H1 (cell line): ENCODE measurements around the gene SLC22A31. TPM values are rescaled to one million over a fixed set of nuclear protein-coding genes. Genes with fewer than 3 reads are reported as not detected.

Experiments
- CTCF ChIA-PET: fragments of 300-600 bp; sonication (Branson Sonifier 250); formaldehyde crosslinking; loops from one replicate; lab custom pipeline; 2021; ENCODE audit not compliant: partially characterized antibody; lab: Charles Lee
- POLR2A ChIA-PET: fragments of 300-600 bp; sonication (Branson Sonifier 250); formaldehyde crosslinking; loops from one replicate; lab custom pipeline; 2021; ENCODE audit warnings: inconsistent platforms; ENCODE audit not compliant: partially characterized antibody; lab: Charles Lee
- DNase-seq, 2 experiments: peaks; one replicate each; pipeline versions ENCODE4 v3.0.0 to v3.0.0-alpha.2; 2010 to 2022; ENCODE audit warnings: low spot score in 2 of 2, low read depth in 1 of 2, mixed read lengths in 1 of 2
- FAIRE-seq: peaks from 2 replicates; lab custom pipeline; 2011; peaks lifted over from hg19 to GRCh38; lab: Jason Lieb, UNC
- H2AFZ ChIP-seq: 2 replicates; pipeline ENCODE4 v1.8.1; 2012; ENCODE audit warnings: low read length, inconsistent platforms
- H2AK5ac ChIP-seq: 2 replicates; pipeline ENCODE4 v1.6.1; 2013; ENCODE audit warnings: low read depth, low read length
- H2BK120ac ChIP-seq: replicated peaks from 2 replicates; pipeline ENCODE3; 2013; ENCODE audit warnings: low read depth, low read length, inconsistent platforms
- H2BK12ac ChIP-seq: 2 replicates; pipeline ENCODE4 v1.6.1; 2013; ENCODE audit warnings: low read depth, low read length
- H2BK15ac ChIP-seq: 2 replicates; pipeline ENCODE4 v1.6.1; 2013; ENCODE audit warnings: low read length
- H2BK20ac ChIP-seq: 2 replicates; pipeline ENCODE4 v1.6.1; 2013; ENCODE audit warnings: low read length
- H2BK5ac ChIP-seq: 2 replicates; pipeline ENCODE4 v1.6.1; 2013; ENCODE audit warnings: low read depth, low read length
- H3K14ac ChIP-seq: 2 replicates; pipeline ENCODE4 v1.6.1; 2013; ENCODE audit warnings: inconsistent platforms; ENCODE audit not compliant: insufficient read length
- H3K18ac ChIP-seq: 2 replicates; pipeline ENCODE4 v1.6.1; 2013; ENCODE audit warnings: low read length; ENCODE audit errors: extremely low read depth
- H3K23ac ChIP-seq: 2 replicates; pipeline ENCODE4 v1.6.1; 2013; ENCODE audit warnings: inconsistent platforms; ENCODE audit not compliant: insufficient read length
- H3K23me2 ChIP-seq: 2 replicates; pipeline ENCODE4 v1.6.1; 2013; ENCODE audit warnings: low read depth, low read length
- H3K27ac ChIP-seq: 2 replicates; pipeline ENCODE4 v1.6.1; 2011; ENCODE audit warnings: low read depth, low read length, inconsistent platforms
- H3K27me3 ChIP-seq, 4 experiments: replicated peaks in 1 of 4; 1 replicate in 1 of 4; 2 replicates in 3 of 4; pipeline versions ENCODE4 v1.6.1 to v1.8.1; 2011 to 2013; ENCODE audit warnings: low read length in 3 of 4, mild to moderate bottlenecking in 3 of 4, inconsistent platforms in 2 of 4, mixed read lengths in 2 of 4, moderate library complexity in 1 of 4; ENCODE audit not compliant: control insufficient read depth in 3 of 4, insufficient read depth in 3 of 4; ENCODE audit errors: extremely low read depth in 1 of 4
- H3K36me3 ChIP-seq, 4 experiments: 2 replicates each; pipeline versions ENCODE4 v1.6.1 to v1.8.1; 2011 to 2013; ENCODE audit warnings: mild to moderate bottlenecking in 4 of 4, low read length in 3 of 4, moderate library complexity in 2 of 4, control low read depth in 1 of 4, inconsistent platforms in 1 of 4; ENCODE audit not compliant: insufficient read depth in 4 of 4, control insufficient read depth in 2 of 4
- H3K4ac ChIP-seq: replicated peaks from 2 replicates; pipeline ENCODE3; 2013; ENCODE audit warnings: low read length, low read depth, mixed read lengths, inconsistent platforms; ENCODE audit not compliant: insufficient read length
- H3K4me1 ChIP-seq, 4 experiments: replicated peaks in 1 of 4; 1 replicate in 1 of 4; 2 replicates in 3 of 4; pipeline versions ENCODE4 v1.6.1 to v1.8.1; 2011 to 2013; ENCODE audit warnings: low read length in 3 of 4, inconsistent platforms in 2 of 4, mixed read lengths in 1 of 4; ENCODE audit not compliant: insufficient read depth in 4 of 4, control insufficient read depth in 3 of 4
- H3K4me2 ChIP-seq, 2 experiments: 2 replicates each; pipeline versions ENCODE4 v1.6.1 to v1.8.1; 2011 to 2013; ENCODE audit warnings: low read depth in 2 of 2, low read length in 2 of 2, control low read depth in 1 of 2, inconsistent platforms in 1 of 2, mild to moderate bottlenecking in 1 of 2; ENCODE audit not compliant: insufficient read depth in 1 of 2
- H3K4me3 ChIP-seq, 4 experiments: fragments of 200-600, 300-600 bp in 1 of 4; sonication (generic), shearing (Covaris generic), sonication (Bioruptor Twin) in 1 of 4; 2 replicates each; pipeline versions ENCODE4 v1.5.1 to v1.8.1; 2011 to 2016; ENCODE audit warnings: low read length in 4 of 4, low read depth in 3 of 4, control low read depth in 2 of 4, inconsistent platforms in 2 of 4, mild to moderate bottlenecking in 2 of 4, mixed read lengths in 1 of 4, moderate library complexity in 1 of 4; ENCODE audit not compliant: insufficient read depth in 2 of 4; ENCODE audit errors: extremely low read depth in 1 of 4
- H3K56ac ChIP-seq: replicated peaks from 2 replicates; pipeline ENCODE3; 2013; ENCODE audit warnings: low read depth, mild to moderate bottlenecking, mixed read lengths, low read length, inconsistent platforms; ENCODE audit not compliant: insufficient read length
- H3K79me1 ChIP-seq: 2 replicates; pipeline ENCODE4 v1.6.1; 2013; ENCODE audit warnings: low read depth, low read length, control low read depth
- H3K79me2 ChIP-seq, 2 experiments: 2 replicates each; pipeline versions ENCODE4 v1.6.1 to v1.8.1; 2012 to 2013; ENCODE audit warnings: low read length in 2 of 2, mild to moderate bottlenecking in 2 of 2, inconsistent platforms in 1 of 2; ENCODE audit not compliant: insufficient read depth in 2 of 2, control insufficient read depth in 1 of 2
- H3K9ac ChIP-seq, 4 experiments: replicated peaks in 1 of 4; 1 replicate in 1 of 4; 2 replicates in 3 of 4; pipeline versions ENCODE4 v1.6.1 to v1.8.1; 2011 to 2013; ENCODE audit warnings: low read depth in 3 of 4, low read length in 3 of 4, control low read depth in 2 of 4, mild to moderate bottlenecking in 2 of 4, moderate library complexity in 2 of 4, inconsistent platforms in 1 of 4; ENCODE audit errors: extremely low read depth in 1 of 4
- H3K9me3 ChIP-seq, 2 experiments: 2 replicates each; pipeline versions ENCODE4 v1.6.1 to v1.8.1; 2012 to 2013; ENCODE audit warnings: mild to moderate bottlenecking in 2 of 2, moderate library complexity in 2 of 2, control low read depth in 1 of 2, inconsistent platforms in 1 of 2, low read depth in 1 of 2, low read length in 1 of 2, mixed read lengths in 1 of 2; ENCODE audit not compliant: insufficient read depth in 2 of 2
- H4K20me1 ChIP-seq, 2 experiments: replicated peaks in 1 of 2; 2 replicates each; pipeline versions ENCODE3 to v1.8.1; 2011 to 2013; ENCODE audit warnings: inconsistent platforms in 2 of 2, low read length in 2 of 2, mild to moderate bottlenecking in 1 of 2; ENCODE audit not compliant: insufficient read depth in 2 of 2, control insufficient read depth in 1 of 2
- H4K5ac ChIP-seq: 2 replicates; pipeline ENCODE4 v1.6.1; 2013; ENCODE audit warnings: low read length, low read depth, mixed read lengths, inconsistent platforms; ENCODE audit not compliant: insufficient read length
- H4K8ac ChIP-seq: 2 replicates; pipeline ENCODE4 v1.8.0; 2013; ENCODE audit warnings: mild to moderate bottlenecking, moderate library complexity, low read length, inconsistent platforms; ENCODE audit not compliant: insufficient read depth; ENCODE audit errors: extremely low read depth
- H4K91ac ChIP-seq: replicated peaks from 2 replicates; pipeline ENCODE3; 2013; ENCODE audit warnings: low read length, mixed read lengths, inconsistent platforms; ENCODE audit not compliant: insufficient read length
- ASH2L ChIP-seq: fragments of 200-600, 300-600 bp; sonication (generic); IDR thresholded peaks from one replicate; pipeline ENCODE4 v1.7.1; 2017; ENCODE audit warnings: low read length
- EZH2 ChIP-seq: fragments of 200-600 bp; sonication (generic); IDR thresholded peaks from 2 replicates; pipeline ENCODE4 v1.7.1; 2012; ENCODE audit warnings: low read depth, mild to moderate bottlenecking, moderate library complexity, low read length, inconsistent platforms; ENCODE audit not compliant: severe bottlenecking
- KDM1A ChIP-seq: fragments of 200-600, 300-600 bp; sonication (generic); IDR thresholded peaks from 2 replicates; pipeline ENCODE4 v1.7.1; 2016; ENCODE audit warnings: mild to moderate bottlenecking, low read length, borderline replicate concordance
- KDM4A ChIP-seq: IDR thresholded peaks from one replicate; pipeline ENCODE4 v1.7.1; 2012; ENCODE audit warnings: low read depth, mild to moderate bottlenecking, moderate library complexity, low read length, inconsistent platforms; ENCODE audit not compliant: severe bottlenecking
- RNF2 ChIP-seq: fragments of 200-900, 300-1000 bp; sonication (generic); IDR thresholded peaks from 2 replicates; pipeline ENCODE4 v1.7.1; 2016; ENCODE audit warnings: borderline replicate concordance, low read depth, mild to moderate bottlenecking, antibody characterized with exemption, low read length; ENCODE audit not compliant: poor library complexity, severe bottlenecking; ENCODE audit errors: missing control alignments
- WGBS, 2 experiments: shearing (Covaris generic) in 1 of 2; methylation state at CpG; one replicate each; pipeline versions ENCODE4 v1.1.6 to v1.1.7; 2013 to 2015; ENCODE audit warnings: low lambda C conversion rate in 2 of 2, mixed read lengths in 2 of 2, inconsistent platforms in 1 of 2, low coverage in 1 of 2, missing lambda C conversion rate in 1 of 2; ENCODE audit not compliant: insufficient replicate concordance in 2 of 2, insufficient coverage in 1 of 2, insufficient read length in 1 of 2; ENCODE audit errors: extremely low coverage in 1 of 2, missing lambda C conversion rate in 1 of 2; 5-methylcytosine and 5-hydroxymethylcytosine counted together
- polyA plus RNA-seq, 7 experiments: library from polyadenylated mRNA; depleted of rRNA in 3 of 7; stranded (reverse) in 5 of 7; unstranded in 2 of 7; fragments of >200 nt in 5 of 7; fragments of 200-250 nt in 2 of 7; gene quantifications; 1 replicate in 5 of 7; 2 replicates in 1 of 7; 4 replicates in 1 of 7; pipeline versions ENCODE4 v1.2.1 to v1.2.3, GENCODE V29; 2011 to 2013; ENCODE audit warnings: missing spikeins in 2 of 7, mixed read lengths in 2 of 7
- total RNA-seq: library from RNA; stranded (reverse); fragmentation: NEBNext Ultra II Directional; extraction: Animal tissue kit (Norgen Biotek cat#: 25700); gene quantifications from 2 replicates; pipeline ENCODE4 v1.2.1, GENCODE V29; 2021

The SLC22A31 gene
- total and polyA plus RNA-seq, 2 of the 8 experiments (the other 6 are each of a cell fraction or from before 2014, with no cell fraction given) = 7.7 to 10.6 TPM

DNA sequence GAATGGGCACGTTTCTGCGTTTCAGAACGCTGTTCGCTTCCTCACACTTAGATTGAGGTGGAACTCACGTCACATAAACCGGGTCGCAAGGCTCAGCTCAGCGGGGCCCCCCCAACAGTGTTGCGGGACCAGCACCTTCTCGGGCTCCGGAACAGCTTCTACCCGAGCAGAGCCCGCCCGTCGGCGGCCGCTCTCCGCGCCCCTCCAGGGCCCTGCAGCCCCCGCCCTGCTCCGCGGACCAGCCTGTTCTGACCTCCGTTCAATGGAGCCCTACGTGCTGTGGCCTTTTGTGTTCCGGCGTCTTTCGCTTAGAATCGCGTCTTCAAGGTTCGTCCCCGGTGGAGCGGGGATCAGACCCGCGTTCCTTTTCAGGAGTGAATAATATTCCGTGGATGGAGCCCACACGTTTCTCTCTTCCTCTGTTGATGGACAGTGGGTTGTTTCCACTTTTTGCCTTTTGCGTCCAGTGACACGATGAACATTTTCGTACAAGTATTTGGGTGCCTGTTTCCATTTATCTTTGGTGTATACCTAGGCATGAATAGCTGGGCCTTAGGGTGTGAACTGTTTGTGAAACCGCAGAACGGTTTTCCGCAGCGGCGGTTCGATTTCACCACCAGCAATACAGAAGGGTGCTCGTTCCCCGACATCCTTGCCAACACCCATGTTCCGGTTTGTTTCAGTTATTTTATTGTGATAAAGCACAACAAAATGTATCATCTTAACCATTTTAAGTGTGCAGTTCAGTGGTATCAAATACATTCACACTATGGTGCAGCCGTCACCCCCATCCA lies 2.3 kb upstream of the SLC22A31 start:
- H3K18ac ChIP-seq = no peak overlapping the region
- no peak overlapping the region for H3K9ac ChIP-seq
- CTCF ChIA-PET = interaction anchor here (1.1 kb wide), 1 partner anchor 38 kb away, joined by 4 read pairs; no protein-coding TSS in a partner anchor
- DNase-seq (peak in 1 of 2 experiments; percentile 56), FAIRE-seq (no peak)
- H2AFZ ChIP-seq = no peak overlapping the region
- H3K9me3 ChIP-seq = no peaks in the 10 kb centered on the region
- H2BK12ac ChIP-seq = no peak overlapping the region
- peaks cover 10% of the 10 kb centered on the region; the same call in 1 of the 2 replicates for H3K23me2 ChIP-seq
- no peak overlapping the region for H4K5ac ChIP-seq
- no peak overlapping the region for H2BK5ac ChIP-seq
- 54% methylated on average over 44 of the region's 49 CpGs; no CpG with 5 or more reads in 1 of the 2 experiments for WGBS, 2 experiments
- H4K91ac ChIP-seq = no peak overlapping the region
- H2BK120ac ChIP-seq = no peak overlapping the region
- H3K4me2 ChIP-seq = peak overlapping the region; percentile 69 to 80
- H3K36me3 ChIP-seq = no peaks in the 10 kb centered on the region
- no peak overlapping the region for H3K27ac ChIP-seq
- peak overlapping the region; percentile 34 to 54 (median 36); a peak in 7 of 8 replicates for H3K4me3 ChIP-seq
- no peak overlapping the region for H3K4ac ChIP-seq
- H2AK5ac ChIP-seq = no peak overlapping the region
- H2BK20ac ChIP-seq = no peak overlapping the region
- H4K20me1 ChIP-seq = peaks cover 0 to 4% of the 10 kb centered on the region in 2 experiments
- H3K56ac ChIP-seq = no peak overlapping the region
- H3K79me2 ChIP-seq = no peaks in the 10 kb centered on the region
- TF ChIP-seq EZH2 (no peak), KDM1A (peak; percentile 26; the same call in 1 of the 2 replicates), ASH2L (no peak), RNF2 (peak; percentile 46), KDM4A (peak; percentile 12)
- TF ChIP-seq, all 59 proteins: peak for 3
- POLR2A ChIA-PET = interaction anchor here (0.6 to 1.2 kb wide), 2 partner anchors 15 to 392 kb away, joined by 3 to 4 read pairs; partner anchors contain the start of gene ZNF778
- Histone ChIP-seq H3K14ac (no peak overlapping the region), H2BK15ac (no peak overlapping the region), H3K27me3 (peaks cover 11 to 40% (median 30%) of the 10 kb centered on the region in 4 experiments), H4K8ac (no peak overlapping the region), H3K79me1 (no peaks in the 10 kb centered on the region), H3K23ac (no peak overlapping the region), H3K4me1 (peaks cover 0 to 12% (median 8%) of the 10 kb centered on the region in 4 experiments; a peak in 5 of 7 replicates)
